Esophagus muscularis mucosa (tissue), 3 donors: Measurements from ENCODE around the gene ZNF208.

Experiments
- EP300 ChIP-seq: sonication (generic); formaldehyde crosslinking; IDR thresholded peaks from one replicate; pipeline ENCODE4 v1.6.1; 2017; ENCODE audit warnings: antibody characterized with exemption
- TF ChIP-seq, protein P1 (sequence below), 3 experiments: fragments of 200-600 bp in 2 of 3; fragments of 450-650 bp in 1 of 3; sonication (generic) in 2 of 3; IDR thresholded peaks; one replicate each; pipeline ENCODE4 v1.5.1; 2017 to 2019; ENCODE audit warnings: antibody characterized with exemption in 3 of 3, mild to moderate bottlenecking in 2 of 3, moderate library complexity in 1 of 3

DNA sequence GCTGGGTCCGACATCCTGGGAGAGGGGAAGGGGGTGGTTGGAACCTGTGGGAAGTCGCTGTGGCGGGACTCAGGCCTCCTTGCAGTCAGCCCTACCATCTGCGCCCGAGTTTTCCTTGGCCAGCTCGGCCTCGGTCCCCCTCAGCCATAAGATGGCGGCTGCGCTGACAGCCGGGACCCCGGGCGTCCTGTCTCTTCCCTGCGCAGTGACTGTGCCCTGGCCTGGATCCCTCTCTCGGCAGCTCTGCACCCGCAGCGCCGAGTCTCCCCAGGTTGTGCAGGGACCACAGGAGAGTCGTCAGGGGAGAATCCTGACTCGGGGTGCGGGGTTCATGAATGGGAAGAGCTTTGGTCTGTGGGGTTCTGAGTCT is 41.9 kb upstream of the ZNF208 start:
- TF ChIP-seq, protein P1, sequence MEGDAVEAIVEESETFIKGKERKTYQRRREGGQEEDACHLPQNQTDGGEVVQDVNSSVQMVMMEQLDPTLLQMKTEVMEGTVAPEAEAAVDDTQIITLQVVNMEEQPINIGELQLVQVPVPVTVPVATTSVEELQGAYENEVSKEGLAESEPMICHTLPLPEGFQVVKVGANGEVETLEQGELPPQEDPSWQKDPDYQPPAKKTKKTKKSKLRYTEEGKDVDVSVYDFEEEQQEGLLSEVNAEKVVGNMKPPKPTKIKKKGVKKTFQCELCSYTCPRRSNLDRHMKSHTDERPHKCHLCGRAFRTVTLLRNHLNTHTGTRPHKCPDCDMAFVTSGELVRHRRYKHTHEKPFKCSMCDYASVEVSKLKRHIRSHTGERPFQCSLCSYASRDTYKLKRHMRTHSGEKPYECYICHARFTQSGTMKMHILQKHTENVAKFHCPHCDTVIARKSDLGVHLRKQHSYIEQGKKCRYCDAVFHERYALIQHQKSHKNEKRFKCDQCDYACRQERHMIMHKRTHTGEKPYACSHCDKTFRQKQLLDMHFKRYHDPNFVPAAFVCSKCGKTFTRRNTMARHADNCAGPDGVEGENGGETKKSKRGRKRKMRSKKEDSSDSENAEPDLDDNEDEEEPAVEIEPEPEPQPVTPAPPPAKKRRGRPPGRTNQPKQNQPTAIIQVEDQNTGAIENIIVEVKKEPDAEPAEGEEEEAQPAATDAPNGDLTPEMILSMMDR (IDR thresholded peaks at IDR 0.05) = no peak
- no peak for TF ChIP-seq EP300
